Natural killer cell (primary cell): ENCODE results near the gene RGS16. TPM values are rescaled to one million over a fixed set of nuclear protein-coding genes. Genes with fewer than 3 reads are reported as not detected.

Experiments
- ATAC-seq, 3 donors: fragments of 150-1000 bp in 2 of 3; fragments of 200-7000 bp in 1 of 3; cut with Tn5 transposase; 1 replicate in 1 of 3; 2 replicates in 2 of 3; pipeline ENCODE4 v1.10.0; 2021; ENCODE audit warnings: mild to moderate bottlenecking in 2 of 3, moderate library complexity in 2 of 3
- DNase-seq, 2 donors: peaks; one replicate each; pipeline versions ENCODE4 v3.0.0 to v3.0.0-alpha.2; 2013 to 2021; ENCODE audit warnings: mixed read lengths in 1 of 2
- H3K27ac ChIP-seq: one replicate; pipeline ENCODE4 v1.5.1; 2013; ENCODE audit warnings: mild to moderate bottlenecking, low read length
- H3K27me3 ChIP-seq: one replicate; pipeline ENCODE4 v1.6.1; 2013; ENCODE audit warnings: low read length; ENCODE audit not compliant: control insufficient read depth, insufficient read depth
- H3K36me3 ChIP-seq: one replicate; pipeline ENCODE4 v1.6.1; 2013; ENCODE audit warnings: low read length; ENCODE audit not compliant: control insufficient read depth, insufficient read depth
- H3K4me1 ChIP-seq: one replicate; pipeline ENCODE4 v1.6.1; 2013; ENCODE audit warnings: low read length; ENCODE audit not compliant: control insufficient read depth, insufficient read depth
- H3K4me3 ChIP-seq: one replicate; pipeline ENCODE4 v1.5.1; 2013; ENCODE audit warnings: low read length
- H3K9me3 ChIP-seq: one replicate; pipeline ENCODE4 v1.6.1; 2013; ENCODE audit warnings: low read length; ENCODE audit not compliant: control insufficient read depth, insufficient read depth
- H3K27ac Mint-ChIP-seq, 2 donors: one replicate each; pipeline ENCODE4 v1.8.0; 2022; ENCODE audit warnings: mild to moderate bottlenecking in 2 of 2, mixed read lengths in 2 of 2, moderate library complexity in 1 of 2
- H3K27me3 Mint-ChIP-seq, 2 donors: one replicate each; pipeline ENCODE4 v1.8.0; 2022; ENCODE audit warnings: low read depth in 2 of 2, mixed read lengths in 2 of 2
- H3K36me3 Mint-ChIP-seq: one replicate; pipeline ENCODE4 v1.8.0; 2022; ENCODE audit warnings: mixed read lengths
- H3K4me1 Mint-ChIP-seq, 2 donors: one replicate each; pipeline ENCODE4 v1.8.0; 2022; ENCODE audit warnings: mixed read lengths in 2 of 2
- H3K4me3 Mint-ChIP-seq: one replicate; pipeline ENCODE4 v1.8.0; 2022; ENCODE audit warnings: mild to moderate bottlenecking, moderate library complexity, mixed read lengths
- H3K9me3 Mint-ChIP-seq, 2 donors: one replicate each; pipeline ENCODE4 v1.8.0; 2022; ENCODE audit warnings: mixed read lengths in 2 of 2
- CTCF ChIP-seq: fragments of 200-600 bp; IDR thresholded peaks from one replicate; pipeline ENCODE4 v1.8.0; 2022; ENCODE audit warnings: antibody characterized with exemption
- WGBS: methylation state at CpG from one replicate; pipeline ENCODE4 v1.1.7; 2013; ENCODE audit warnings: missing lambda C conversion rate; ENCODE audit not compliant: insufficient coverage; 5-methylcytosine and 5-hydroxymethylcytosine counted together
- intact Hi-C: fragments of 100-400 bp; cut with micrococcal nuclease; formaldehyde crosslinking; loops from one replicate; pipeline ENCODE4 v1.14.2; 2022
- total RNA-seq, 4 donors: library from RNA; stranded (reverse); fragments of 120-200 nt in 1 of 4; gene quantifications; one replicate each; pipeline versions ENCODE4 v1.2.3 to v1.2.4, GENCODE V29; 2013 to 2022

The RGS16 gene
- total RNA-seq, 3 donors from 2014 or later (not counting 1 experiment from before 2014, with no cell fraction given): 1.3 to 9.6 (median 4.2) TPM

- no peak overlapping the region for H3K4me3 Mint-ChIP-seq
- ATAC-seq: no peak
- peak overlapping the region; percentile 48 for H3K27ac ChIP-seq
These were observed 33.6 kb downstream of the RGS16 start for GRCh38 chr1:182570611-182570970.

GRCh38 chr1:182569939-182570610 lies 34.1 kb downstream of the RGS16 start:
- no peaks in the 10 kb centered on the region for H3K9me3 ChIP-seq
- peaks cover 2 to 6% of the 10 kb centered on the region in 2 donors for H3K27me3 Mint-ChIP-seq
- H3K27me3 ChIP-seq: no peaks in the 10 kb centered on the region
- DNase-seq: no peak
- peak overlapping the region; percentile 48 for H3K27ac ChIP-seq
- peak in 1 of 3 donors; percentile 7 for ATAC-seq
- peaks cover 6% of the 10 kb centered on the region for H3K36me3 Mint-ChIP-seq
- 84% methylated on average over 6 of the region's 6 CpGs for WGBS
- no peak for TF ChIP-seq CTCF
- no peaks in the 10 kb centered on the region for H3K4me1 ChIP-seq
- no peak overlapping the region for H3K4me3 ChIP-seq
- intact Hi-C loops: no loop called here
- peaks cover 19% of the 10 kb centered on the region for H3K36me3 ChIP-seq
- H3K9me3 Mint-ChIP-seq: no peaks in the 10 kb centered on the region
- H3K27ac Mint-ChIP-seq: no peak overlapping the region
- H3K4me1 Mint-ChIP-seq: no peaks in the 10 kb centered on the region
- no peak overlapping the region for H3K4me3 Mint-ChIP-seq

More at GRCh38 chr1:182570611-182570970, 33.6 kb downstream of the RGS16 start:
- intact Hi-C loops: no loop called here
- H3K4me1 ChIP-seq: no peaks in the 10 kb centered on the region
- Mint-ChIP-seq H3K27me3 (peaks cover 0 to under 1% of the 10 kb centered on the region in 2 donors), H3K36me3 (peaks cover 10% of the 10 kb centered on the region), H3K27ac (no peak overlapping the region), H3K9me3 (no peaks in the 10 kb centered on the region), H3K4me1 (no peaks in the 10 kb centered on the region)
- H3K9me3 ChIP-seq: no peaks in the 10 kb centered on the region
- H3K4me3 ChIP-seq: no peak overlapping the region
- peaks cover 24% of the 10 kb centered on the region for H3K36me3 ChIP-seq
- H3K27me3 ChIP-seq: no peaks in the 10 kb centered on the region
- DNase-seq: no peak
- no peak for TF ChIP-seq CTCF
- WGBS: 78% methylated on average over 2 of the region's 2 CpGs

GRCh38 chr1:182568647-182569284 lies 35.4 kb downstream of the RGS16 start:
- no peaks in the 10 kb centered on the region for H3K9me3 ChIP-seq
- no peaks in the 10 kb centered on the region for H3K9me3 Mint-ChIP-seq
- H3K36me3 ChIP-seq: peaks cover 7% of the 10 kb centered on the region
- H3K27ac ChIP-seq: peak overlapping the region; percentile 3
- no peak for ATAC-seq
- intact Hi-C loops: no loop called here
- DNase-seq: no peak
- WGBS: 52% methylated on average over 3 of the region's 3 CpGs
- no peaks in the 10 kb centered on the region for H3K4me1 Mint-ChIP-seq
- no peaks in the 10 kb centered on the region for H3K36me3 Mint-ChIP-seq
- H3K4me3 ChIP-seq: no peak overlapping the region
- H3K27ac Mint-ChIP-seq: no peak overlapping the region
- no peak for TF ChIP-seq CTCF
- no peak overlapping the region for H3K4me3 Mint-ChIP-seq
- no peaks in the 10 kb centered on the region for H3K27me3 ChIP-seq
- H3K27me3 Mint-ChIP-seq: peaks cover 2 to 8% of the 10 kb centered on the region in 2 donors
- no peaks in the 10 kb centered on the region for H3K4me1 ChIP-seq
